GM18526 (cell line): ENCODE data around the gene NKRF.

Experiments
- POLR2A ChIP-seq: IDR thresholded peaks from 3 replicates; pipeline ENCODE4 v1.6.1; 2011; ENCODE audit not compliant: insufficient read length; ENCODE audit errors: extremely low read depth

The NKRF gene

DNA sequence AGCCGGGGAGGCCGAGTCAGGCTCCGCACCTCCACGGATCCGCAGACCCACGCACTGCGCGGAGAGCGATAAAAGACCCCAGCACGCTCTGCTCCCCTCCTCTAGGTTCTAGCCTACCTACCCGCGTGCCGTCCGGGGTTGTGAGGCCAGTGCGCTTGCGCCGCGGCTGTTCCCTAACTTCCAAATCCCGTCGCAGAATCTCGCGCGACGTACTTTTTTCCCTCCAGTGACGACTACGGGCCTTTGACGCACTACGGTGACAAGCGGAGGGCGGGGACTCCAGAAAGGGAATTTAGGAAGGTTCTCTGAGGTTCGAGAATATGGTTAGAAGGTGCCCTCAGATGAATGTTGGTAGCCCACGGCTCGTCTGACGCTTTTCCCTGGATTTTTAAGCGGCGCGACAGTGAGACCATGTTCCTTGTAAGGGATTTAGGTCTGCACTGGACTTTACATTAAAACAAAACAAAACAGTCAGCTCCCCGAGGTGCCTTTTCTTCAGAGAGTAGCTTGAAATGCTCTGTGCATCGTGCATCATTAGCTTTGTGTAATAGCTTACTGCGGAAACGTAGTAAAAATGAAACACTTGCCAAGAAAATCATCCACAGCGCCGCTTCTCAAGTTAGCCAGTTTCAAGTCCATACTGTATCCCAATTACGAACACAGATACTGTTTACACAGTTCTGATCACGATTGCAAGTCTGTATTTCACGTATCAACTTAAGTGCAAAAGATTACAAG lies at the start of gene NKRF:
NKRF (minus strand) TSS at position 145 of the 738 bp plus-strand sequence.
- TF ChIP-seq POLR2A = peak; percentile 85

DNA sequence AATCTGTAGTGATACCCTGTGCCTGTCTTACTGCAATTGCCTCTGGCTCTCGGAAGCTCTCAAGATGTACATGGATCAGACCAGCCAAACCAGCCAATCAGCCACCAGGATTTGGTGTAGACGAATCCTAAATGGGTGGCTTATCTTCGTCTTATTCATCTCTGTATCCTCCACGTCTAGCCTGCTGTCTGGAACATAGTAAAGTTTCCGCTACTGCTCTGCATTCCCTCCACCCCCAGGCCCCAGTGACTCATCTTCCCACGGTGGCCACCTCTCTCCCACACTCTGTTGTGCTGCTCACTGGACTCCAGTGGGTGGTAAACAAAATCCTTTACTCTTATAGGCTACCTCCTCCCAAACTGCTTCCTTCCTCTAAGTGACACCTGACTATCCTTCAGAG lies 48.9 kb upstream of the NKRF start:
- no peak for TF ChIP-seq POLR2A

DNA sequence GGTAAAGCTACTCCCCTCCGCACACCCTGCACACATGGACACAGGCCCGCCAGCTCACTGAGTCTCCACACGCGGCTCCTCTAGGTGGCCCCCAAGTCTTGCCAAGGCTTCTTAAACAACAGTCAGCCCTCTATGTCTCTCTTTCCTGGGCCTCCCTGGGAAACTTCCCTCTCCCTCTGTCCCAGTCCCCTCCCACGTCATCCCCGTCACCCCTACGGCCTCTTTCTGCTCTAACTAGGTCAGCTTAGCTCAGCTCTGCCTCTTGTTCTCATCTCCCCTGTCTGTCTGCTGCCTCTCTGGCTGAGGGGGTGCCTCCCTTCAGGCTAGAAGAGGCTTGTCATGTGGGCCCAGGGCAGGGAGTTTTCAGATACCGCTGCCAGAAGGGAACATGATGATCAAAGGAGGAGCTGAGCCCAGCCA lies 47.9 kb upstream of the NKRF start:
- TF ChIP-seq POLR2A = no peak

DNA sequence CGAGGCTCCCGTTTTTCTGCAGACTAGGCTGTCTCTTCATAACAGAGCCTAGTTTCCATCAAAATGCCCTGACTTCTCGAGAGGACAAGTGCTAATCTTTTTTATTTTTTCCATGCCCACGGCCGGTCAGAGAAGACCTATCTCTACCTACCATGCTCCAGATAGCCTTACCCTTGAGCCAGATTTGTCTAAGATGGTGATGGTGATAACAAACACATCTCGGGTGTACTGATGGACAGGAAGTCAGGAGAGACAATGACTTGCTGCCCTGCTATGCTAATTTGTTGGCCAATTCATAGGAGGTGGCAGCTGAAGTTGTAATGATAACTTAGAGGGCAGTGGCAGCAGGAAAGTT lies 42.2 kb upstream of the NKRF start:
- TF ChIP-seq POLR2A = no peak

DNA sequence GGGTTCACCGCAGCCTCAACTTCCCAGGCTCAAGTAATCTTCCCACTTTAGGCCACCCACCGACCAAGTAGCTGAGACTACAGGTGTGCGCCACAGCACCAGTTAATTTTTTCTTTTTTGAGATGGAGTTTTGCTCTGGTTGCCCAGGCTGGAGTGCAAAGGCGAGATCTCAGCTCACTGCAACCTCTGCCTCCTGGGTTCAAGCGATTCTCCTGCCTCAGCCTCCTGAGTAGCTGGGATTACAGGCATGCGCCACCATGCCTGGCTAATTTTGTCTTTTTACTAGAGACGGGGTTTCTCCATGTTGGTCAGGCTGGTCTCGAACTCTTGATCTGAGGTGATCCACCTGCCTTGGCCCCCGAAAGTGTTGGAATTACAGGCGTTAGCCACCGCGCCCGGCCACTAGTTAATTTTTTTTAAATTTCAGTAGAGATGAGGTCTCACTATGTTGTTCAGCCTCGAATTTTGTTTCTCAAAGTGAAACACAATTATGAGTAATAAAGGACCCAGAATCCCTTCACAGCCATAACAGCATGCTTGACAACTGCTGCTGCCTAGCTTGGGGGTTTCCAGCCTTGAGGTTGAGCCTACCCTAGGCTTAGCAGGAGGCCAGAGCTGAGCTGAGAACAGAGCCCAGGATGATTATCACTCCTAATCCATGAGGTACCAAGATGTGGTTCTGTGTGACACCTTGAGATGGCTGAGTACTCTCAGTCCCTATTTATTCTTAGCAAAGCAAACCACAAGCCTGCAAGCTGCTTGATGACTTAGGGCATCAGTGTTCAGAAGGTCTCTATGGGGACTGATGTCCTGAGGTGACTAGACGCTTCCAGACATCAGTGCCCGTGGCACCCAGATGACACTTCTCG lies 41.6 kb upstream of the NKRF start:
- TF ChIP-seq POLR2A = no peak

DNA sequence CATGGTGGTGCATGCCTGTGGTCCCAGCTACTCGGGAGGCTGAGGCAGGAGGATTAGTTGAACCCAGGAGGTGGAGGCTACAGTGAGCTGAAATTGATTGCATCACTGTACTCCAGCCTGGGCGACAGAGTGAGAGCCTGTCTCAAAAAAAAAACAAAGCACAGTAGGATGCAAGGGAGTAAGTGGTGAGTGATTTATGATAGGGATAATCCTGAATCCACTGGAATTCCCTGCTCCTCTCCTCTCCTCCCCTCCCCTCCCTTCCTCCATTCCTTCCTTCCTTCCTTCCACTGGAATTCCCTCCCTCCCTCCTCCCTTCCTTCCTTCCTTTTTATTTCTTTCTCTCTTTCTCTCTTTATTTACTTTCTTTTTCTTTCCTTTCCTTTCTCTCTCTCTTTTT lies 40.9 kb upstream of the NKRF start:
- no peak for TF ChIP-seq POLR2A

DNA sequence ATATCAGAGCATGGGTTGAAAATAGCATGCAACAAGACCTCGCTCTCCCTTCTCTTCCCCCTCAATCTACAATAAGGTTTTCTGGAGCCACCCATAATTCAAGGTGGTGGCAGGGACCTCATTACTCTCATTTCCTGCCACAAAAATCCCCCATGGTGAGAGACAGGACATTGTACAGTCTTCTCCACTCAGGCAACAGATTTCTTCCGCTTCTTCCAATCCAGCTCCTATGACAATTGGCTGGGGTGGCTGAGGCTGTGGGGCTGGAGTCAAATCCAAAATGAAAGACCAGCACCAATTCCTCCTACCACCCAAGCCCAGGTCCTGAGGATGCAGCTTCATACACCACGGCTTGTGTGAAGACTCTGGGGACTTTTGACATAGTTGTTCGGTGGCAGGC lies 40.3 kb upstream of the NKRF start:
- TF ChIP-seq POLR2A = no peak

DNA sequence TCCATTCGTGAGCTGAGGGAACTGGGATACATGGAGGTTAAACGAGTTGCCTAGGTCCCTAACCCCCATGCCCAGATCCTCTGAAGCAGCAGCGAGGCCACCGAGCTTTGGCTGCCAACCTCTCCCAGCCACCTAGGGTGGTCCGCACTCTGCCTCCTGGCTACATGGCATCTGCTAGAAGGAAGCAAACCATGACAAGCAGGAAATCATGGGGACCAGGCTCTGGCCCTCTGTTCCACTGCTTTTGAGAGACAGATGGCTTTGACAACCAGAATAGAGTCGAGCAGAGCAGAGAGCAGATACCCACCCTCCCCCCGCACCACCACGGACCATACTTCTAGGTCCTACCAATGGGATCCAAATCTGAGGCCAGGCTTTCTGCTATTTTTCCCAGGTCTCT lies 37.5 kb upstream of the NKRF start:
- no peak for TF ChIP-seq POLR2A

DNA sequence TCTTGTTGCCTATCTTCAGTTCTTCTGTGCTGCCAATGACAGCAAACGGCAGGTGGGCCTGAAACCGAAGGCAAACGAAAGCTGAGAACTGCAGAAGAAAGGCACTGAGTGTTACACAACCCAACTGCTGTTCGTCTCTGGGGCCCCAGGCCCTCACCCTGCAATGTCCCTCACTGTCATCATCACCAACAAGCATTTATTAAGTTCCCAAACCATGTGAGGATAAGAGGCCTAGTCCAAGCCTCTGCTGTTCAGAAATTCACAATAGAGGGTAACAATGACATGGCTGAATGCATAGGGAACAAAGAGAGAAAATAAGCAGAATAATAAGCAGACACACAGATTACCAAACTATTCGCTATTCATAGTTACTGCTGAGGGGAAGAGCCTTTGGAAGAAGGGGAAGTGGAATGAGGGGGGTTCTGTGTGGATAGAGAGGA lies 34.5 kb upstream of the NKRF start:
- TF ChIP-seq POLR2A = no peak

DNA sequence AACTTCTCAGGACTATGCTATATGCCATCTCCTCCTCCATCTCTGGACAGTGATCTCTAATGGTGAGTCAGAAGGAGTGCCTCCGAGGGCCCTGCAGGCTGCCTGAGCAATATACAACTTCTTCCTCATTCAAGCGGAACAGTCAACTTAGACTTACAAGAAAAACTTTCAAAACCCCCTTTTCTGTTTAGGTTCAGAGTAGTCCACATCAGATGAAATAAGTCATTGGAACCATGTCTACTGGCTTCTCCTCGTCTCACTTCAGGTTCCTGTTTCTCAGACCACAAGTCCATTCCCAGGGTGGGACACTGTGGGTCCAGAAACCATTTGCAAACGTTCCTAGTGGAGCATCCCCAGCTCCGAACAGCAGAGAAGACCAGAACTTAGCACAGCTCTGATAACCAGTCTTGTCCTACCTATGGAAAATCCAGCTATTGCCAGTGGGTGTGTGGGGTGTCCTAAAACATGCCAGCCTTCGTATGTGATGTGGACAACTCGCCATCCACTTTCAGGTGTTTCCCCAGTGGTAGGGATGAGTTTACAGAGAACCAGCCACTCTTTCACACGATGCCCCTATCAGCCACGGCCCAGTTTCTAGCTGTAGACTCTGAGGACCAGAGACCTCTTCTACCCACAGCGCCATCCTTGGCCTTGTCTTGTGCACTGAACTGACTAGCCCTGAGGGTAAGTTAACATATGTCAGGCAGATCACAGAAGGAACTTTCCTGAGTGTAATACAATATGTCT lies 32.7 kb upstream of the NKRF start:
- TF ChIP-seq POLR2A = no peak

DNA sequence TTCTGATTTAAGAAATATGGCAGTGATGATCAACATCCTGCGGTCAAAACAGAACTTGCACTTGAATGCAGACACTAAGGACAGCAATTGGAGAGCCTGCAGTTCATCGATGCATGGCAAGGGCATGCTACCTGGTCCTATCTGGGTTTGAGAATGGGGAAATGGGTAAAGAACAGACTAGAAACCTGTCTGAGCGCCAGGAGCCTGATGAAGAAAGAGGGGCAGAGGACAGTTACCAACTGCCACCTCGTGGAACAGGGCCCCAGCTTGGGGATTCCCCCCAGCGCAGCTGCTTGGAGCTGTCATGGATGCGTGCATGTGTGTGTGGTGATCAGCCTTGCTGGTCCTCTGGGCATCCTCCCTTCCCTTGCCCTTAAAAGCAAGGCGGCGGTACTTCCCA lies 30.2 kb upstream of the NKRF start:
- TF ChIP-seq POLR2A = no peak

DNA sequence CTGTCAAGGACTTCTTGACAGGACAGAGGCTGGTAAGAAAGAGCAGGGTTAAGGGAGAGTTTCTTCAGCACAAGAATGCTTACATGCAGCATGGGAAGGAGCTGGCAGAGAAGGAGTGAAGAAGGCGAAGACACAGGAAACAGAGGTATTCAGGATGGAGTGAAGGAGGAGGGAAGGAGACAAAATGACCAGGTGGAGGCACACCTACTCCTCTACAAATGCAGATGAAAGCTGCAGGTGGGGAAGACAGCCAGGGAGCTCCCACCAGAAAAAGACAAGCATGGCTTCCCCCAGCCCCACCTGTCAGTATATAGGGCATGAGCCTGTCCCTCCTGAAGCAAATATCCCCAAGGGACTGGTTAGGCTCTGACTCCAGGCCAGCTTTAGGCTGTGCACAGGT lies 29.6 kb upstream of the NKRF start:
- TF ChIP-seq POLR2A = no peak

DNA sequence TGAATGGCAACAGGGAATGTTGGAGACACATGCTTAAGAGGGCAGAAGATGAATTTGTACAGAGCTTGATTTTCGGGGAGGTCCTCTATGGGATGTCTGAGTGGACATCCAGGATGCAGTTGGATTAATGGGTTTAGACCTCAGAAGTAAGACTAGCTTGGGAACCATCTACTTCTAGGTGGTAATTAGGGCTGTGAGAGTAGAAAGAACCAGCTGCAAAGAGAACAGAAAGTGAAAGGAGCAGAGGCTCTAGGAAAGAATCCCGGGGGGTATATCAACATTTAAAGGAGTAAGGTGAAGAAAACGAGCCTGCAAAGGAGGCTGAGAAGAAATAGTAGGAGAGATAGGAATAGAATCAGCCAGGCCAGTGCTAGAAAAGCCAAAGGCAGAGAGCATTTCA lies 29.0 kb upstream of the NKRF start:
- TF ChIP-seq POLR2A = no peak

DNA sequence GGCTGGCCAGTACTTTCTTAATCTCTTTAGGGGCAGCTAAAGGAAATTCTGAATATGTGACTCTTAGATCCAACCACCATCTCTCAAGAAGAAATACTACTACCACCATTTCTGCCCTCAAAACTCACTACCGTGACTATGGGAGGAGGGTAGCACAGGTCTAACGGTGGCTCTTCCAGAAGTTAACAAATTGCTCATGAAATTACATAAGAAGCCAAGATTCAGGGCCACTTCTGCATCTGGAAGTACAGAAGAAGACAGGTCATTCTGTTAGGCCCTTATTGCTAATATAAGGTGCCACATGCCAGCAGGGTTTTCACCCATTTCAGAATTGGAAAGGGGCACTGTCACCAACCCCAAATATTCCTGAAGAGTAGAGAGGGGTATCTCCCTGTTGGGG lies 19.6 kb upstream of the NKRF start:
- no peak for TF ChIP-seq POLR2A

DNA sequence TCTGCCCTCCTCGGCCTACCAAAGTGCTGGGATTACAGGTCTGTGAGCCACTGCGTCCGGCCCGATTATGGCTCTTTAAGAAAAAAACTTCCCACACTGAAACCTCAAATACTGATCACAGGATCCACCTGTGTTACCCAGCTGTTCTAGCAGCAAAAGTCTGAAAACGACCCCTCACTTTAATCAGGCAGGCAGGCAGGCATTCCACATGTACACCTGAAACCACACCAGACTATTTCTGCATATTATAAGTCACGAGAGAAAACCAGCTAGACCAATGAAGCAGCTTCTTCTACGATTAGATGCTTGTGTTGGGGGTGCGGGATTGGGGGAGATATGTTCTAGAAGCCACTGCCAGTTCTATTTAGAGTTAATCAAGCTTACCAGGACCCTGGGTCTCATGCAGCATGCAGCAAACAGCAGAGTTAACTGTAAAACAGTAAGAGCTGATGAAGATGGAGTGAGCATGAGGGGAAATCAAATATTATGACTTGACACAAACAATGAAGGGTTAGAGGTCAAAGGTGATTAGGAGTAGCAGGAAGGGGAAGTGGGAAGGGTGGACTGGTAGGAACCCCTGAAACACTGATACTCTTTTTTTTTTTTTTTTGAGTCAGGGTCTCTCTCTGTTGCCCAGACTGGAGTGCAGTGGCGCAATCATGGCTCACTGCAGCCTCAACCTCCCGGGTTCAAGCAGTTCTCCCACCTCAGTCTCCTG lies 18.9 kb upstream of the NKRF start:
- TF ChIP-seq POLR2A = no peak
